WTC11 (cell line): ENCODE data around the gene FILIP1L. TPM values are rescaled to one million over a fixed set of nuclear protein-coding genes. Genes with fewer than 3 reads are reported as not detected.
A peak's percentile ranks its signal among the peaks of the same experiment; 100 is the strongest.

Experiments
- ATAC-seq: fragments of 200-7000 bp; cut with Tn5 transposase; 2 replicates; pipeline ENCODE4 v1.10.0; 2021; ENCODE audit warnings: mild to moderate bottlenecking, moderate library complexity
- CTCF ChIA-PET: fragments of 300-600 bp; sonication (Branson Sonifier 250); formaldehyde crosslinking; loops from one replicate; lab custom pipeline; 2021; ENCODE audit warnings: antibody characterized with exemption; lab: Charles Lee
- POLR2A ChIA-PET: fragments of 350-600 bp; sonication (Branson Sonifier 250); formaldehyde crosslinking; loops from one replicate; lab custom pipeline; 2021; ENCODE audit warnings: antibody characterized with exemption; lab: Charles Lee
- DNase-seq: peaks from one replicate; pipeline ENCODE4 v3.0.0; 2021; ENCODE audit warnings: low spot score
- H3K27ac Mint-ChIP-seq: 2 replicates; pipeline ENCODE4 v1.8.0; 2021; ENCODE audit warnings: mixed read lengths
- H3K27me3 Mint-ChIP-seq: 2 replicates; pipeline ENCODE4 v1.8.0; 2021; ENCODE audit warnings: low read depth, mild to moderate bottlenecking, moderate library complexity, mixed read lengths
- H3K36me3 Mint-ChIP-seq: 2 replicates; pipeline ENCODE4 v1.8.0; 2021; ENCODE audit warnings: mixed read lengths
- H3K4me1 Mint-ChIP-seq: 2 replicates; pipeline ENCODE4 v1.8.0; 2022; ENCODE audit warnings: mixed read lengths
- H3K4me3 Mint-ChIP-seq: 2 replicates; pipeline ENCODE4 v1.8.0; 2021; ENCODE audit warnings: mild to moderate bottlenecking, moderate library complexity, mixed read lengths
- H3K9me3 Mint-ChIP-seq: 2 replicates; pipeline ENCODE4 v1.8.0; 2021; ENCODE audit warnings: mixed read lengths
- ARID4B ChIP-seq: sonication (generic); formaldehyde crosslinking; IDR thresholded peaks from 2 replicates; pipeline ENCODE4 v1.8.0; 2023; ENCODE audit warnings: missing genetic modification reagents, mild to moderate bottlenecking, borderline replicate concordance
- ATF2 ChIP-seq: sonication (generic); formaldehyde crosslinking; IDR thresholded peaks from 2 replicates; pipeline ENCODE4 v1.8.1; 2022; ENCODE audit warnings: low read depth, missing genetic modification reagents, borderline replicate concordance
- ATF6 ChIP-seq: sonication (generic); formaldehyde crosslinking; IDR thresholded peaks from 2 replicates; pipeline ENCODE4 v1.8.1; 2023; ENCODE audit warnings: mild to moderate bottlenecking, missing genetic modification reagents
- E2F1 ChIP-seq: sonication (generic); formaldehyde crosslinking; IDR thresholded peaks from 2 replicates; pipeline ENCODE4 v1.8.0; 2022; ENCODE audit warnings: mild to moderate bottlenecking, missing genetic modification reagents
- E2F5 ChIP-seq: sonication (generic); formaldehyde crosslinking; IDR thresholded peaks from 2 replicates; pipeline ENCODE4 v1.8.1; 2022; ENCODE audit warnings: mild to moderate bottlenecking, moderate library complexity, missing genetic modification reagents
- GABPB1 ChIP-seq: sonication (generic); formaldehyde crosslinking; IDR thresholded peaks from 2 replicates; pipeline ENCODE4 v1.8.1; 2023; ENCODE audit warnings: mild to moderate bottlenecking, missing genetic modification reagents
- HMGA2 ChIP-seq: fragments of 250-450 bp; sonication (Bioruptor Pico); IDR thresholded peaks from 2 replicates; pipeline ENCODE4 v1.4.0; 2021; ENCODE audit warnings: mild to moderate bottlenecking, moderate library complexity
- HMGXB4 ChIP-seq: sonication (generic); formaldehyde crosslinking; IDR thresholded peaks from 2 replicates; pipeline ENCODE4 v1.8.1; 2023; ENCODE audit warnings: mild to moderate bottlenecking, moderate library complexity, missing genetic modification reagents
- JUN ChIP-seq: sonication (generic); formaldehyde crosslinking; IDR thresholded peaks from 2 replicates; pipeline ENCODE4 v1.8.0; 2023; ENCODE audit warnings: mild to moderate bottlenecking, missing genetic modification reagents
- MAX ChIP-seq: sonication (generic); formaldehyde crosslinking; IDR thresholded peaks from 2 replicates; pipeline ENCODE4 v1.8.0; 2022; ENCODE audit warnings: mild to moderate bottlenecking, missing genetic modification reagents
- RELA ChIP-seq: sonication (generic); formaldehyde crosslinking; IDR thresholded peaks from 2 replicates; pipeline ENCODE4 v1.8.1; 2022; ENCODE audit warnings: missing genetic modification reagents, mild to moderate bottlenecking, borderline replicate concordance
- TEAD4 ChIP-seq: sonication (generic); formaldehyde crosslinking; IDR thresholded peaks from 2 replicates; pipeline ENCODE4 v1.8.0; 2022; ENCODE audit warnings: mild to moderate bottlenecking, missing genetic modification reagents
- ZBTB21 ChIP-seq: sonication (generic); formaldehyde crosslinking; IDR thresholded peaks from 2 replicates; pipeline ENCODE4 v1.8.1; 2023; ENCODE audit warnings: mild to moderate bottlenecking, missing genetic modification reagents, borderline replicate concordance
- ZNF232 ChIP-seq: sonication (generic); formaldehyde crosslinking; IDR thresholded peaks from 2 replicates; pipeline ENCODE4 v1.8.0; 2022; ENCODE audit warnings: mild to moderate bottlenecking, missing genetic modification reagents
- ZNF416 ChIP-seq: fragments of 250-450 bp; sonication (Bioruptor Pico); IDR thresholded peaks from 2 replicates; pipeline ENCODE4 v1.9.0; 2021; ENCODE audit warnings: mild to moderate bottlenecking, inconsistent platforms
- total RNA-seq: library from RNA; stranded (reverse); gene quantifications from 3 replicates; pipeline ENCODE4 v1.2.3, GENCODE V29; 2021
- TF ChIP-seq, protein P1 (sequence below): sonication (generic); formaldehyde crosslinking; IDR thresholded peaks from 2 replicates; pipeline ENCODE4 v1.8.1; 2022; ENCODE audit warnings: low read depth, mild to moderate bottlenecking, moderate library complexity, missing genetic modification reagents, borderline replicate concordance

FILIP1L gene
- total RNA-seq, 1 experiment from 2014 or later = 0.17 TPM

GRCh38 chr3:99857278-99857677, 257.0 kb downstream of the FILIP1L start:
- Mint-ChIP-seq H3K9me3 (no peaks in the 10 kb centered on the region), H3K27me3 (no peaks in the 10 kb centered on the region), H3K27ac (no peak overlapping the region), H3K4me1 (peaks cover 40% of the 10 kb centered on the region), H3K36me3 (no peaks in the 10 kb centered on the region), H3K4me3 (no peak overlapping the region)
- no peak for DNase-seq
- TF ChIP-seq ZNF232 (CRISPR knock-in tag) = no peak
- TF ChIP-seq ZNF416 = no peak
- TF ChIP-seq HMGA2 = no peak
- no peak for TF ChIP-seq ARID4B (CRISPR knock-in tag)
- TF ChIP-seq RELA (CRISPR knock-in tag) = no peak
- no peak for TF ChIP-seq HMGXB4
- no peak for TF ChIP-seq E2F1
- no peak for TF ChIP-seq ZBTB21
- ChIA-PET CTCF (no interaction called here), POLR2A (no interaction called here)
- no peak for ATAC-seq

DNA sequence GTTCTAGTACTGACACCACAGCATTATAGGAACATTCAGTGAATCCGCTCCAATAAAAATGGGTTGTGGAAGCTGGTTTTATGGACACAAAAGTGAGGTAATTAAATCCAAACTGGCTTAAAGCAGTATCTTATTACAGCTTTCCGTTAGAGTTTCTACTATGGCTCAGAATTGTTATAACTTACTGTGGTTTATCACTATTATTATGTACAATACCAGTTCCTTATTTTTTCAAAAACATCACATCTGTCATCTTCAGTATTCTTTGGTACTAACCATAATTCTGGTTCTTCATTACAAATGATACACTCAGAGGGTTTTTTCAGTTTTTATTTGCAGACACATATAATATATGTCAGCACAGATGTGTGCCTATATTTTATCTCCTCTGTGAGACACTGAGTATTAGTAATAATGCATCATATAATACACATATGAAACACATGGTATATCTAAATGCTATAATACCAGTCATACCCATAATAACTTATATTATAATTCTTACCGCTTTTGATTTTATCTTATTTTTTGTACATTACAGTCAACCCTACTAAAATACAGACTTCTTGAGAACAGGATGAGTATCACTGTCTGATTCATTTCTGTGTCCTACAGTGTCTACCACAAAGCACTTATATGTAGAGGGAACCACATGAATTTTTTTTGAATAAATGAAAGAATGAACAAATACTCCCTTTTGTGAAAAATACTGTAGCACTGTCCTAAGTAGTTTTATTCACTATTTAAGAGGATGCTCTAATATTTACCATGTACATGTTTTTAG, 257.7 kb downstream of the FILIP1L start:
- no peaks in the 10 kb centered on the region for H3K36me3 Mint-ChIP-seq
- H3K9me3 Mint-ChIP-seq = no peaks in the 10 kb centered on the region
- H3K4me3 Mint-ChIP-seq = no peak overlapping the region
- ATAC-seq = no peak
- TF ChIP-seq HMGA2 (no peak), JUN (CRISPR knock-in tag) (no peak)
- TF ChIP-seq, all 79 proteins: peak for 0
- Mint-ChIP-seq H3K4me1 (peaks cover 40% of the 10 kb centered on the region), H3K27ac (no peak overlapping the region), H3K27me3 (no peaks in the 10 kb centered on the region)
- ChIA-PET POLR2A (no interaction called here), CTCF (no interaction called here)
- no peak for DNase-seq

DNA sequence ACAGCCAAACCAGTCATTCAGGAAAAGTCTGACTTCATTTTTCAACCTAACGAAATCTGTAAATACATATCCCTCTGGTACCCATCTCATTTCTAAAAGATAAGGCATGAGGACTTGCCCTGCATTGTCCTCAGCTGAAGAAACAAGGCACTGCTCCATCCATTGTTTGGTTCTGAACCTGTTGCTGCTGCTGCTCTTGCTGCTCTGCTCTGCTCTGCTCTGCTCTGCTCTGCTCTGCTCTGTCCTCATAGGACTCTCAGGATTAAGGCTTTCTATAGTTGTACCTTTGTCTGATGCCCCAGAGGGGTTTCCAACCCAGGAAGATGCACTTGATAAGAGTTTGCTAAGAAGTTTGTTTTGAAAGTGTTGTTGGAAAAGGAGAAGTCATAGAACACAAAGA, 258.4 kb downstream of the FILIP1L start:
- ChIA-PET CTCF (no interaction called here), POLR2A (no interaction called here)
- TF ChIP-seq ATF6 = no peak
- TF ChIP-seq, protein P1, sequence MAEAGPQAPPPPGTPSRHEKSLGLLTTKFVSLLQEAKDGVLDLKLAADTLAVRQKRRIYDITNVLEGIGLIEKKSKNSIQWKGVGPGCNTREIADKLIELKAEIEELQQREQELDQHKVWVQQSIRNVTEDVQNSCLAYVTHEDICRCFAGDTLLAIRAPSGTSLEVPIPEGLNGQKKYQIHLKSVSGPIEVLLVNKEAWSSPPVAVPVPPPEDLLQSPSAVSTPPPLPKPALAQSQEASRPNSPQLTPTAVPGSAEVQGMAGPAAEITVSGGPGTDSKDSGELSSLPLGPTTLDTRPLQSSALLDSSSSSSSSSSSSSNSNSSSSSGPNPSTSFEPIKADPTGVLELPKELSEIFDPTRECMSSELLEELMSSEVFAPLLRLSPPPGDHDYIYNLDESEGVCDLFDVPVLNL = no peak
- no peak for TF ChIP-seq GABPB1
- TF ChIP-seq TEAD4 (CRISPR knock-in tag) = no peak
- no peak for TF ChIP-seq E2F5 (CRISPR knock-in tag)
- TF ChIP-seq MAX = no peak
- TF ChIP-seq ATF2 (CRISPR knock-in tag) = no peak
- DNase-seq (no peak), ATAC-seq (peak; percentile 38; the same call in 1 of the 2 replicates)
- peaks cover 34% of the 10 kb centered on the region for H3K4me1 Mint-ChIP-seq
- H3K36me3 Mint-ChIP-seq = no peaks in the 10 kb centered on the region
- no peak overlapping the region; the same call in 1 of the 2 replicates for H3K27ac Mint-ChIP-seq
- H3K4me3 Mint-ChIP-seq = no peak overlapping the region
- no peaks in the 10 kb centered on the region for H3K9me3 Mint-ChIP-seq
- H3K27me3 Mint-ChIP-seq = no peaks in the 10 kb centered on the region
